Measurements from ENCODE around the gene RABGEF1.
A peak's percentile ranks its signal among the peaks of the same experiment; 100 is the strongest.

- TF ChIP-seq CTCF (conservative IDR thresholded peaks at IDR 0.05; ENCODE audit: low read length) (peak; percentile 29; the same call in 1 of the 2 replicates), EZH2phosphoT487 (IDR thresholded peaks at IDR 0.05; ENCODE audit: borderline replicate concordance, low read depth, low read length) (no peak)
Observed at GRCh38 chr7:66769833-66770512, 29.4 kb downstream of the RABGEF1 start.

All from OCI-LY7 (cell line).